ENCODE data around the gene ATXN7L1.

ATXN7L1 gene

GRCh38 chr7:105655500-105656380 lies 220.7 kb downstream of the ATXN7L1 start:
- in situ Hi-C loops (cut with HindIII; ENCODE audit: low sequenced_read_pairs) = no loop called here

GRCh38 chr7:105655067-105655466 lies 221.3 kb downstream of the ATXN7L1 start:
- in situ Hi-C loops (cut with HindIII; ENCODE audit: low sequenced_read_pairs) = no loop called here

- in situ Hi-C loops (cut with HindIII; ENCODE audit: low sequenced_read_pairs) = no loop called here
These were observed 222.2 kb downstream of the ATXN7L1 start for GRCh38 chr7:105654095-105654686.

- in situ Hi-C loops (cut with HindIII; ENCODE audit: low sequenced_read_pairs) = no loop called here
These were observed 222.9 kb downstream of the ATXN7L1 start for GRCh38 chr7:105653441-105654005.

- in situ Hi-C loops (cut with HindIII; ENCODE audit: low sequenced_read_pairs) = no loop called here
These were observed 223.9 kb downstream of the ATXN7L1 start for GRCh38 chr7:105652359-105652993.

- in situ Hi-C loops (cut with HindIII; ENCODE audit: low sequenced_read_pairs) = no loop called here
These were observed 224.6 kb downstream of the ATXN7L1 start for GRCh38 chr7:105651798-105652197.

GRCh38 chr7:105650382-105650970 lies 225.9 kb downstream of the ATXN7L1 start:
- in situ Hi-C loops (cut with HindIII; ENCODE audit: low sequenced_read_pairs) = no loop called here

GRCh38 chr7:105649727-105650381 lies 226.5 kb downstream of the ATXN7L1 start:
- in situ Hi-C loops (cut with HindIII; ENCODE audit: low sequenced_read_pairs) = no loop called here

- in situ Hi-C loops (cut with HindIII; ENCODE audit: low sequenced_read_pairs) = no loop called here
These were observed 227.6 kb downstream of the ATXN7L1 start for GRCh38 chr7:105648561-105649401.

GRCh38 chr7:105647591-105647990 lies 228.8 kb downstream of the ATXN7L1 start:
- in situ Hi-C loops (cut with HindIII; ENCODE audit: low sequenced_read_pairs) = no loop called here

- in situ Hi-C loops (cut with HindIII; ENCODE audit: low sequenced_read_pairs) = no loop called here
These were observed 231.5 kb downstream of the ATXN7L1 start for GRCh38 chr7:105644937-105645336.

- in situ Hi-C loops (cut with HindIII; ENCODE audit: low sequenced_read_pairs) = no loop called here
These were observed 232.5 kb downstream of the ATXN7L1 start for GRCh38 chr7:105643851-105644250.

- in situ Hi-C loops (cut with HindIII; ENCODE audit: low sequenced_read_pairs) = no loop called here
These were observed 233.0 kb downstream of the ATXN7L1 start for GRCh38 chr7:105643384-105643783.

GRCh38 chr7:105642264-105642663 lies 234.1 kb downstream of the ATXN7L1 start:
- in situ Hi-C loops (cut with HindIII; ENCODE audit: low sequenced_read_pairs) = no loop called here

- in situ Hi-C loops (cut with HindIII; ENCODE audit: low sequenced_read_pairs) = no loop called here
These were observed 235.2 kb downstream of the ATXN7L1 start for GRCh38 chr7:105640956-105641810.

GRCh38 chr7:105639667-105640493 lies 236.5 kb downstream of the ATXN7L1 start:
- in situ Hi-C loops (cut with HindIII; ENCODE audit: low sequenced_read_pairs) = no loop called here

GRCh38 chr7:105638902-105639495 lies 237.4 kb downstream of the ATXN7L1 start:
- in situ Hi-C loops (cut with HindIII; ENCODE audit: low sequenced_read_pairs) = no loop called here

- in situ Hi-C loops (cut with HindIII; ENCODE audit: low sequenced_read_pairs) = no loop called here
These were observed 238.1 kb downstream of the ATXN7L1 start for GRCh38 chr7:105638334-105638733.
